Dedifferentiated amniotic fluid mesenchymal stem cell (primary cell): ENCODE data around the gene VWDE.

ENCODE experiments used
- DNase-seq: peaks from one replicate; pipeline ENCODE4 v3.0.0-alpha.2; 2016; ENCODE audit errors: extremely low spot score

Gene VWDE

DNA sequence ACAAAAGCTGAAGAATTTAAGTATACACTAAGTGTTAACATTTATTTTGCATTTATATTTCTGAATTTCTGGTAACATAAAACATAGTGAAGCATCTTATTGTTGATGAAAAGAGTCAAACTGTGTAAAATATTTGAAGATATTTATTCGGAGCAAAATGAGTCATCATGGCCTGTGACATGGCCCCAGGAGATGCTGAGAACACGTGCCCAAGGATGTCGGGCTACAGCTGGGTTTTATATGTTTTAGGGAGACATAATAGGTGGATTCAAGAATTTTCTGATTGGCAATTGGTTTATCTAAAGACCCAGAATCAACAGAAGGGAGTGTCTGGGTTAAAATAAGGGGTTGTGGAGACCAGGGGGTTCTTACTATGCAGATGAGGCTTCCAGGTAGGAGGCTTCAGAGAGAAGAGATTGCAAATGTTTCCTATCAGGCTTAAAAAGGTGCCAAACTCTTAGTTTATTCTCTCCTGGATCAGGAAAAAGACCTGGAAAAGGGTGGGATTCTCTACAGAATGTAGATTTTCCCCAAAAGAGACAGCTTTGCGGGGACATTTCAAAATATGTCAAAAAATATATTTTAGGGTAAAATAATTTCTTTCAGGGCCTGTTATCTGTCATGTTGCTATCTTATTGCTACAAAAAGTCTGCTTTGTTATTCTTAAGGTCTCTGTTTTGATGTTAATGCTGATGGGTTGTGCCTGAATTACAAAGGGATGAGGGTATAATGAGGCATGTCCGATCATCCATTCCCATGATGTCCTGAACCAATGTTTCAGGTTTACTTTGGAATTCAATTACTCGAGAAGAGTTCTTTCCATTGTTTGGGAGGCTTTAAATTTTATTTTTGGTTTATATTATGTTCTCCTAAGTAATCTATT, 74.5 kb downstream of the VWDE start:
- DNase-seq: no peak

GRCh38 chr7:12327922-12328321, 75.7 kb downstream of the VWDE start:
- DNase-seq: no peak

DNA sequence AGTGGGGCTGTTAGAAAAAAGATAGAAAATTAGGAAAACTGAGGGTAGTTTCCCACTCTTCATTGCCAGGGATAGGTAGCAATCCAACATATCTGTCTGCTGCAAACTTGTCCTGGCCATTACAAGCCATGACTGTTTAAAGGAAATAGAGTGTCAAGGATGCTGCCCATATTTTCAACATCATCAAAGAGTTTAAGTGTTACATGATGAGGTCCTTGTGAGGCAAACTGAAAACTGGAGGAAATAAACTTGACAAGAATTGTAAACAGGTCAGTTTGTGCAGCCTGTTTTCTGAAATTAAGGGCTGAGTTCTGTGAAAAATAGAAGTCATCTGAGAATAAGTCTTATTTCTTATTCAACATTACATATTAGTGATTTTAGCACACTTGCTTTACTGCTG, 78.0 kb downstream of the VWDE start:
- DNase-seq: no peak

DNA sequence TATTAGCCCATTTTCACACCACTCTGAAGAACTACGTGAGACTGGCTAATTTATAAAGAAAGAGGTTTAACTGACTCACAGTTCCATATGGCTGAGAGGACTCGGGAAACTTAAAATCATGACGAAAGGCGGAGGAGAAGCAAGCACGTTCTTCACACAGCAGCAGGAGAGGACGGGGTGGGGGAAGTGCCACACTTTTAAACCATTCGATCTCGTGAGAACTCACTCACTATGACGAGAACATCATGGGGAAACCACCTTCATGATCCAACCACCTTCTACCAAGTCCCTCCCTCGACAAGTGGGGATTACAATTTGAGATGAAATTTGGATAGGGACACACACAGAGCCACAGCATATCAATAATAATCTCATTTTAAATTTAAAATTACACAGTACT, 80.2 kb downstream of the VWDE start:
- DNase-seq: no peak

GRCh38 chr7:12322903-12323300, 80.8 kb downstream of the VWDE start:
- DNase-seq: no peak

DNA sequence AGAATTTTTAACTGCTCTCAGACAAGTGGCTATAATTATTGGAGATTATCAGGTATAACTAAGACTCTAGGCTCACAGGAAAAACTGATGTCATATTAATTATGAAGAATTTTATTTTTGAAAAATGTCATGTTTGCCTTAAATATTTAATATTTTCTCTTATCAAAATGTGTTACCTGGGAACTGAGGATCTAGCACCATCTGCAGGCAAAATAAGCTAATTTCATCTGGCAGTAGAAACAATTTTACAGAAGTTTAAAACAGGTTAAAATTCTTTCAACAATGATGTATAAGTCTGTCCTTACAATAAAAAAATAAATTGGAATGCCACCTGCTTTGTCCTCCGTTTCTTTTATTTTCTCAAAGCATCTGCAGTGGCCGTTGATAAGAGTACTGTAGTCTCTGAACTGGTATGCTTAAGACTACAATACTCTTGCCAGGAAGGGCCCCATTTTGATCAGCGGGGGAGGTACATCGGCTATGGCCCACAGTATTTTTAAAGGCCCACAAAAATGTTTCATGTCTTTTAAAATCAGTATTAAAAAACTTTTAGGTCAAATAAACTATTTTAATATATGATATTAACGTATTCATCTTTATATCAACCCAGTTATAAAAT, 81.3 kb downstream of the VWDE start:
- peak; percentile 36 for DNase-seq

DNA sequence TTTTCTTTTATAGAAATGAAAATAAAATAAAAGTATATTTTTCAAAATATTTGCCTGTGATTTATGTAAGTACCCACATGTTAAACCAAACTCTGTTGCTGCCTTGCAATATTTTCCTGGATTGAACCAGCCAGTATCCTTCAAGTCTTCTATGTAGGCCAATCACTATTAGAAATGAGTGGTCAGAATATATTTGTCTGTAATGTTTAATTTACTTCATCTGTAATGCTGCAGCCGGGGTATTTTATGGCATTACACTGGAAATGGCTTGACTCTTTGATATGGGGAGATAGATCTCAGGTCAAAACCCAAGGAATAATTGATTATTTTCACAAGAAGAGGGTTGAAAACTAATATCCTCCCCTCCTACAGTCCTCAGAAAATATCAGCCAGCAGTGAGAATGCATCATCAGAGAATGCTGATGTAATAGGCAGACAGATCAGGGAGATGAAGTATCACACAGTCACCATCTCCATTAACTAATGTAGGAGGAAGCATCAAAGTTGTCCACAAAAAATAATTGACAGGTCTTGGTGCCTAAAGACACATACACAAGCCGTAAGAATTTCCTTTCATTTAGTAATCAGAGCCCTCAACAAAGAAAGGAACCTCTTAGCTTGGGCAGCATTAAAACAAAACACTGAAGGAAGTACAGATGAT, 82.5 kb downstream of the VWDE start:
- DNase-seq: peak; percentile 35

DNA sequence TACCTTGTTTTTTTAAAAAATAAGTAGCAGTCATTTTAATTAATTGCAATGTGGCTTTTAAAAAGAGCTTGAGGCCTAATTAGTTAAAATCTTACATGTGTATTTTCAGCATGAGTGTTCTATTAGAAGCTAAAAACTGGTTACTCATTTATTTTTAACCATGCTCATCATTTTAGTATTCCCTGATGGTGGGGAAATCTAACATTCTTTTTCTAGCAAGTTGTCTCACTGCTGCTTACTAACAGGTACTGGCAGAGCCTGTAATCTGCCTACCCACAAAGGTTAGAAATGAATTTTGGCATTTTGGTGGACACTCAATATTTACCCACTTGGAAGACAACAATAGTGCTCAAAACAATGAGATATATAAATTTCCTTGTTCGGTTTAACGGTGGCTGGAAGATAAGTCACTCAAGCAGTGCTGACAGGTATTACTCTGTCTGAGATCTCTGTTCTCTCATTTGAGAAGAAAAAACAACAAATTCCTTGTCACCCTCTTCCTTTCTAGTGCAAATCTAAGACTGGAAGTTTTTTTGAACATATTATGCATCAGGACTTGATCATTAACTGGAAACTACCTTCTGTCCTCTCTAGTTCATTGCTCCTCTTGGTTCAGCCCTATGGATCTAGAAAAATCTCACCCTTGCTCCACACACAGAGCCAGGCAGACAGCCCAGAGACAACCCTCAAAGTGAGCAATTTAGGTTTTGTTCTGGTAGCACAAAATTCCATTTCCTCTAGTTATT, 83.3 kb downstream of the VWDE start:
- DNase-seq: no peak

GRCh38 chr7:12317675-12318074, 86.0 kb downstream of the VWDE start:
- DNase-seq: no peak

DNA sequence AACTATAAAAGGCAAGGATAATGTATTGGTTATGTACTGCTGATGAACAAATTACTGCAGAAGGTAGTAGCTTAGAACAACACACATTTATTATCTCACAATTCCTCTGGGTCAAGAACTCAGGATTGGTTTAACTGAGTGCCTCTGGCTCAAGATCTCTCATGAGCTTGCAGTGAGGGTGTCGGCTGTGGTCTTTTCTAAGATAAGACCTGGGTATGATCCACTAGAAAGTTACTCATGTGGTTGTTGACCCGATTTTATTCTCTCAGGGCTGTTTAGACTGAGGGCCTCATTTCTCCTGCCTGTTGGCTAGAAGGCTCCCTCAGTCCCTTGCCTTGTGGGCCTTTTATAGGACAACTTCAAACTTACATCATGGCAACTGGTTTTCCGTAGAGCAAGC, 86.7 kb downstream of the VWDE start:
- DNase-seq: no peak

DNA sequence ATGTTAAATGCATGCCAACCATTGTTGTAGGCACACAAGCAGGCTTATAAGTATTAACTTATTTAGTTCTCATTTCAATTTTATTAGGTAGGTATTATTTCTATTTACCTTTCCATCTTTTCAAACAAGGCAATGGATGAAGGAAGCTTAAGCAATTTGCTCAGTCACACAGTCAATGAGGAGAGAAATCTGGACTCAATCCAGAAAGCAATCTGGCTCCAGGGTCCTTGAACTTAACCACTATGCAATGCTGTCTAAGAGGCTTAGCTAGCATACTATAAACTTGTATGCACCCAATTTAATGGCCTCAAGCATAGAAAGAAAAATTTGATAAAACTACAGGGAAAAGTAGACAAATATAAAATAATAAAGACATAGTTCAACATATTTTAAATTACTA, 88.6 kb downstream of the VWDE start:
- DNase-seq: no peak

DNA sequence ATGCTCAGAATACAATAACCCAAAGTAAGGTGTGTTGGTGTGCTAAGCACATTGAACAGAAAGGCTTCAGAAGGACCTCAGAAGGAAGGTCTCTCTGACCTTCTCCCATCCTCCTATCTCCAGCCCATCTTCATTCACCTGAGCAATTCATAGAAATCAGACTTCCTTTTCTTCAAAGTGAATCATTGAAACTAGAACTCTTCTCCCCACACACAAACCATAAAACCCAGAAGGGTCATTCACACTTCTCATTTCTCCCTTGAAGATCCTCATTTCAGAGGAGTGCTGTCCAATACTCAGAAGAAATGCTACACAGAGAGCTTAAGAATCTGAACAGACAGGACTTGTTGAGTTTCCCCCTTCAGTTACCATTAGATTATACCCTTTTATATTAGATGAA, 89.5 kb downstream of the VWDE start:
- no peak for DNase-seq

DNA sequence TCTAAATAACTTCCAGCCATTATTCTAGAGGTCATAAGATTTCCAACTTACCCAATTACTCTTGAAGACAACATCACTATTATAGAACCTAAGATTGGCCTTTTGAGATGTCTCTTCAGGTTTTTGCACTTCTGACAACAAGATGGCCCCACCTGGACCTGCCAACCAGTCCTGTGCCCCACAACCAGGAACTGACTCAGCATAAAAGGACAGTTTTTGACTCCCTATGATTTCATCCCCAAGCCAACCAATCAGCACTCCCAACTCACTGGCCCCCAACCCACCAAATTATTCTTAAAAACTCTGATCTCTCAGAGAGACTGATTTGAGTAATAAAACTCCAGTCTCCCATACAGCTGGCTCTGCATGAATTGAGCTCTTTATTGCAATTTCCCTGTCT, 98.2 kb downstream of the VWDE start:
- DNase-seq: no peak

DNA sequence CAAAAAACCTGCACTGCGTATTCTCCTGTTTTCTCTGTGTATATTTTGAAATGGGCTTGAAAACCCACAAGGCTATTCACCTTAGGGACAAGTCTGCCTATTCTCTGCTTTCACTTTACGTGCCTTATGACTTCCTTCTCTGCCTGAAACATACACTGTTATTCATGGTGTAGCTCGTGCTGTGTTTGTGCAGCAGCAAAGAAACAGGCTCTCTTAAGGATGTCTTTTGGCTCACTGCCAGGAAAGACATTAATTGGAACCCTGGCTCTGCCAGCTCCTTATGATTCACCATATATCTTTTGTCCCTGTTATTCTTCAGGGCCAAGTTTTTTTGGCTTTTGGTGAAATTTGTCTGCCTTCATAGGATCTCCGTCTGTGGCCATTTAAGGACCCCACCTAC, 100.2 kb downstream of the VWDE start:
- no peak for DNase-seq

DNA sequence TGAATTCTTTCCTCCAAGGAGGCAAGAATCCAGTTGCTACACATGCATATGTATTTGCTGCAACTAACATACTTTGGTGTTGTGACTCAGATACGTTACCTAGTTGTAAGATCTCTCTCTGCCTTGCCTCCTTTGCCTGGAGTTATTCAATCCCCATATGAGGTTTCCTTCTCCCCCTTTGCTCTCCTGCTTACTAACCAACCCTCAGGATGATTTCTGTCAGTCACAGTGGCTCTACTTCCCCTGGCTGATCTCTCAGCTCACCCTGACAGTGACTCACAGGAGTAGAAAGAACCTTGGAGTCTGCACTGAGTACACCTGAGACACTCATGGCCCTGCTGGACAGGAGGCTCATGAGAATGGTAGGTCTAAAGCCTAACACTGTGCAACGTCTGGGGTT, 100.6 kb downstream of the VWDE start:
- no peak for DNase-seq

DNA sequence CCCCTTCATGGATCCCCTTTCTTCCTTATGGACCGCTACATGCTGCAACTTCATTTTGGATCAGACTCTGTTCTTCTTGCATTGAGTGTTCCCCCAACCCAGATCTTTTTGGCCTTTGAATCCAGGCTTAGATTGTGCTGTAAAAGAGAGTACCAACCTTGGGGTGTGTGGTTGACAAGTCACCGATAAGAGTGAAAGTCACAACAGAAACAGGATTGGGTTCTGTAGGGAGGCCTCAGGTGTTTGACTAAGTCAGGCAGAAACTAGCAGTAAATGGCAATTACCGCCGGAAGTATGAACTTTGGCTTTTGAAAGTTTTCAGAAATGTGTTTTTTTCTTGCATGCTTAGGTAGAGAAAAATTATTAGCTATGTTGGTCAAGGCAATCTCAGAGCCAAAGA, 103.2 kb downstream of the VWDE start:
- DNase-seq: no peak

DNA sequence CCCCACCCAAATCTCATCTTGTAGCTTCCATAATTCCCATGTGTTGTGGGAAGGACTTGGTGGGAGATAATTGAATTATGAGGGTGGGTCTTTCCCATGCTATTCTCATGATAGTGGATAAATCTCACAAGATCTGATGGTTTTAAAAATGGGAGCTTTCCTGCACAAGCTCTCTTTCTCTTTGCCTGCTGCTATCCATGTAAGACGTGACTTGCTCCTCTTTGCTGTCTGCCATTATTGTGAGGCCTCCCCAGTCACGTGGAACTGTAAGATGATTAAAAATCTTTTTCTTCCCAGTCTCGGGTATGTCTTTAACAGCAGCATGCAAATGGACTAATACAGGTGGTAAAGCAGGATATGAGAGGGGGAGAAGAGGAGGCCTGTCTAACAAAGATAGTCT, 104.3 kb downstream of the VWDE start:
- DNase-seq: no peak

DNA sequence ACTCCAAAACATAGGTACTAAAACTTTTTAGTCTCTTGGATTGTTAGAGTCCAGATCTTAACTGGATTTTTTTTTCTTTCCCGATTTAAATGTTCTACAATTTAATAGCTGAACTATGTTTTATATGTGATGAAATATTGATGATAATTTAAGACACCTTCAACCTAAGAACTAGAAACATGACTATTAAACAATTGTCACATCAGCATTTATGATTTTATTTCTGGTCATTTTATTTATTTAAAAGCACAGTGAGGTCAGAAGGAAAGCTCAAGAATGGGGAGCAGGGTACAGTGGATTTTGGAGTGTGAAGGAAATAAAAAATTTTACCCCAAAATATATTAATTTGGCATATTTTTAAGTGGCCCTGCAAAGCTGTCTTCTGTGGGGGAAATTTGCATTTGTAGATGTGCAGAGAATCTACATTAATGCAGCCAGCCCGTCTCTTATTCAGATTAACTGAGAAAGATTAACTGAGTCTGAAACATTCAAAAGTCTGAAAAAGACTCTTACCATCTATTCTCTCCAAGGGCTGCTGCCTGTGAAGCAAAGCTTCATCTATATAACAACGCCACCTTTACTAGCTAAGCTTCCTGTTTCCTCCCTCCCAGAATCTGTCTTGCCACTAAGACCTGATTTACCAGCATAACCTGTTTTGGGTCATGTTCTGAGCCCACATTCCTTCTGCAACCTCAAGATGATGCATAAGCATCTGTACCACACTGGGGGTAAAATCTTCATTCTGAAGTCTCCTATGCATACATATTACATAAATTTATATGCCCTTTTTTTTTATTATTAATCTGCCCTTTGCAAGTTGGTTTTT, 106.2 kb downstream of the VWDE start:
- no peak for DNase-seq

DNA sequence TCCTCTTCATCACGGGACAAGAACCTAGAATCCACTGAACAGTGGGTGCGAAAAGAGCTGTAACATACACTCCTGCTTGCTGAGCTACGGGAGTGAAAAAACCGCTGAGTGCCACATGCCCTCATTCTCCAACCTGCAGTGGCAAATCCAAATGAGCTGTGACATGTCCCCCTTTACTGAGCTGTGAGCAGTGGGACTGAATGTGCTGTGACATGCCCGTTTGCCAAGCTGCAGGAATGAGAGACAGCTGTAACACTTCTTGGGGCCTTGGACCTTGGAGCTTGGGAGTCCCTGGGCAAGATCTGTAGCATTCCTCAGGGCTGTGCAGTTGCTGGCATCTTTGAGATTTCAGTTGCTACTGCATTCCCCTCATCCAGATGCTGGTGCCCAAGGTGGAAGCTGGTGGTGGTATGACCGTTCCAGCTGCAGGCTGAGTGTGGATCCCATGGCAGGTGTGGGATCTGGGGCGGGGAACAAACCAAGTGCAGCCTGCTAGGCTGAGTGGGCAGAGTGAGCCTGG, 107.6 kb downstream of the VWDE start:
- no peak for DNase-seq

- no peak for DNase-seq
These were observed 109.0 kb downstream of the VWDE start for GRCh38 chr7:12294701-12295100.

GRCh38 chr7:12291870-12292269, 111.8 kb downstream of the VWDE start:
- no peak for DNase-seq
